Right renal cortex interstitium (tissue), 3 donors: ENCODE measurements around the gene CRYGS. TPM values are rescaled to one million over a fixed set of nuclear protein-coding genes. Genes with fewer than 3 reads are reported as not detected.
"Not testable (repeated sequence)": the region's sequence is repeated elsewhere in the genome, so short reads cannot be mapped to it uniquely, and the experiment has no call there.

Experiments used
- DNase-seq, 3 donors: peaks; one replicate each; pipeline ENCODE4 v3.0.0-alpha.2; 2013; ENCODE audit warnings: low read depth in 3 of 3, low spot score in 2 of 3
- polyA plus RNA-seq, 3 donors: library from polyadenylated mRNA; unstranded; fragments of 120-200 nt; gene quantifications; one replicate each; pipeline ENCODE4 v1.2.1, GENCODE V29; 2013; ENCODE audit not compliant: insufficient read length in 3 of 3

Gene CRYGS
- polyA plus RNA-seq, 3 donors = 5.3 to 5.6 (median 5.6) TPM

- DNase-seq = no peak
Observed at GRCh38 chr3:186520957-186521842, 23.0 kb downstream of the CRYGS start.

- no peak for DNase-seq
Observed at GRCh38 chr3:186520431-186520830, 23.7 kb downstream of the CRYGS start.

- no peak for DNase-seq
Observed at GRCh38 chr3:186519021-186519658, 25.0 kb downstream of the CRYGS start.

GRCh38 chr3:186517218-186517617, 27.0 kb downstream of the CRYGS start:
- no peak for DNase-seq

- DNase-seq = no peak
Observed at GRCh38 chr3:186516646-186517045, 27.5 kb downstream of the CRYGS start.

GRCh38 chr3:186515125-186515524, 29.1 kb downstream of the CRYGS start:
- DNase-seq = no peak

GRCh38 chr3:186514296-186515002, 29.7 kb downstream of the CRYGS start:
- DNase-seq = no peak

GRCh38 chr3:186513386-186513785, 30.8 kb downstream of the CRYGS start:
- no peak for DNase-seq

GRCh38 chr3:186512570-186513302, 31.4 kb downstream of the CRYGS start:
- DNase-seq = no peak

GRCh38 chr3:186511702-186512101, 32.5 kb downstream of the CRYGS start:
- no peak for DNase-seq

- DNase-seq = no peak
Observed at GRCh38 chr3:186511245-186511644, 32.9 kb downstream of the CRYGS start.

- DNase-seq = no peak
Observed at GRCh38 chr3:186510374-186511079, 33.7 kb downstream of the CRYGS start.

- no peak for DNase-seq
Observed at GRCh38 chr3:186509423-186509822, 34.8 kb downstream of the CRYGS start.

GRCh38 chr3:186506857-186507256, 37.3 kb downstream of the CRYGS start:
- DNase-seq = no peak

GRCh38 chr3:186506191-186506739, 37.9 kb downstream of the CRYGS start:
- no peak for DNase-seq

GRCh38 chr3:186502966-186503712, 41.0 kb downstream of the CRYGS start:
- DNase-seq = no peak

GRCh38 chr3:186502138-186502948, 41.8 kb downstream of the CRYGS start:
- no peak for DNase-seq

- not testable (repeated sequence) for DNase-seq
Observed at GRCh38 chr3:186499949-186500348, 44.2 kb downstream of the CRYGS start.
